ENCODE data around the gene ST3GAL6. TPM values are rescaled to one million over a fixed set of nuclear protein-coding genes. Genes with fewer than 3 reads are reported as not detected.

The ST3GAL6 gene
- total RNA-seq, 1 donor from 2014 or later: 2.9 TPM

- Histone ChIP-seq H3K4me3 (ENCODE audit: low read depth, low read length) (no peak overlapping the region), H3K27me3 (ENCODE audit: control insufficient read depth, insufficient read depth, low read length) (no peaks in the 10 kb centered on the region), H3K36me3 (ENCODE audit: control insufficient read depth, insufficient read depth, low read length) (peaks cover 4% of the 10 kb centered on the region)
- FAIRE-seq (no peak), DNase-seq (ENCODE audit: low read depth) (peak; percentile 64)
- no peak for TF ChIP-seq CTCF (IDR thresholded peaks at IDR 0.05; ENCODE audit: insufficient read depth, low read length, severe bottlenecking)
These were observed 51.8 kb downstream of the ST3GAL6 start for GRCh38 chr3:98814817-98815420.

GRCh38 chr3:98817547-98818041, 54.5 kb downstream of the ST3GAL6 start:
- FAIRE-seq (no peak), DNase-seq (ENCODE audit: low read depth) (peak; percentile 63)
- TF ChIP-seq CTCF (IDR thresholded peaks at IDR 0.05; ENCODE audit: insufficient read depth, low read length, severe bottlenecking): peak; percentile 41
- H3K36me3 ChIP-seq (ENCODE audit: control insufficient read depth, insufficient read depth, low read length): peaks cover 4% of the 10 kb centered on the region
- no peak overlapping the region for H3K4me3 ChIP-seq (ENCODE audit: low read depth, low read length)
- H3K27me3 ChIP-seq (ENCODE audit: control insufficient read depth, insufficient read depth, low read length): no peaks in the 10 kb centered on the region

- FAIRE-seq: no peak
- TF ChIP-seq CTCF (IDR thresholded peaks at IDR 0.05; ENCODE audit: insufficient read depth, low read length, severe bottlenecking): no peak
- H3K36me3 ChIP-seq (ENCODE audit: control insufficient read depth, insufficient read depth, low read length): peaks cover 4% of the 10 kb centered on the region
These were observed 57.9 kb downstream of the ST3GAL6 start for GRCh38 chr3:98821063-98821462.

GRCh38 chr3:98823791-98824190, 60.7 kb downstream of the ST3GAL6 start:
- Histone ChIP-seq H3K36me3 (ENCODE audit: control insufficient read depth, insufficient read depth, low read length) (peaks cover 2% of the 10 kb centered on the region), H3K4me3 (ENCODE audit: low read depth, low read length) (no peak overlapping the region), H3K27me3 (ENCODE audit: control insufficient read depth, insufficient read depth, low read length) (no peaks in the 10 kb centered on the region)
- no peak for DNase-seq (ENCODE audit: low read depth)
- no peak for FAIRE-seq
- no peak for TF ChIP-seq CTCF (IDR thresholded peaks at IDR 0.05; ENCODE audit: insufficient read depth, low read length, severe bottlenecking)

More at GRCh38 chr3:98821063-98821462, 57.9 kb downstream of the ST3GAL6 start:
- no peaks in the 10 kb centered on the region for H3K27me3 ChIP-seq (ENCODE audit: control insufficient read depth, insufficient read depth, low read length)
- H3K4me3 ChIP-seq (ENCODE audit: low read depth, low read length): no peak overlapping the region
- no peak for DNase-seq (ENCODE audit: low read depth)

GRCh38 chr3:98824256-98824655, 61.1 kb downstream of the ST3GAL6 start:
- no peaks in the 10 kb centered on the region for H3K27me3 ChIP-seq (ENCODE audit: control insufficient read depth, insufficient read depth, low read length)
- FAIRE-seq (no peak), DNase-seq (ENCODE audit: low read depth) (no peak)
- TF ChIP-seq CTCF (IDR thresholded peaks at IDR 0.05; ENCODE audit: insufficient read depth, low read length, severe bottlenecking): no peak
- no peak overlapping the region for H3K4me3 ChIP-seq (ENCODE audit: low read depth, low read length)
- peaks cover 2% of the 10 kb centered on the region for H3K36me3 ChIP-seq (ENCODE audit: control insufficient read depth, insufficient read depth, low read length)

GRCh38 chr3:98826126-98826525, 63.0 kb downstream of the ST3GAL6 start:
- FAIRE-seq (no peak), DNase-seq (ENCODE audit: low read depth) (peak; percentile 35)
- Histone ChIP-seq H3K36me3 (ENCODE audit: control insufficient read depth, insufficient read depth, low read length) (no peaks in the 10 kb centered on the region), H3K27me3 (ENCODE audit: control insufficient read depth, insufficient read depth, low read length) (no peaks in the 10 kb centered on the region), H3K4me3 (ENCODE audit: low read depth, low read length) (no peak overlapping the region)
- TF ChIP-seq CTCF (IDR thresholded peaks at IDR 0.05; ENCODE audit: insufficient read depth, low read length, severe bottlenecking): no peak
